GM12873 (cell line): ENCODE measurements around the gene LHFPL6.
A peak's percentile ranks its signal among the peaks of the same experiment; 100 is the strongest.

Source experiments
- TF ChIP-seq, protein P1 (sequence below): IDR thresholded peaks from 2 replicates; pipeline ENCODE4 v1.5.1; 2012; ENCODE audit warnings: low read depth, mild to moderate bottlenecking, moderate library complexity, low read length, control low read depth; ENCODE audit not compliant: insufficient read depth; ENCODE audit errors: missing control alignments

Gene LHFPL6

DNA sequence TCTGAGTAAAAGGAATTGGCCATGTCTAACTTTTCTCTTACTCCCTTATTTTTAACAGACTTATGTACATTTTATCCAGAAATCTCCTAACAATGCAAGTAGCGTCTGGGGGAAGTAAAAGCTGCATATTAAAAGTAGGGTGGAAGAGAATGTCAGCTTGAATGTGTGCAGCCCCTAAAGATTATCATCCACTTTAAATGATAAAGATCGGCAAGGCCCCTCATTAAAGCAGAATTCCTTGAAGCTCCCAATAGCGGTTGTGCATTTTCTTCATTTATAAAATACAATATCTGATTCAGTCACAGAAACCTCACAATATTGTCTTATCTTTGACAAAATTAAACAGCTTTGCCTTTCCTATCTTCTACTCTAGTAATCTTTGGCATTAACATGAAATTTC is 184.6 kb downstream of the LHFPL6 start:
- TF ChIP-seq, protein P1, sequence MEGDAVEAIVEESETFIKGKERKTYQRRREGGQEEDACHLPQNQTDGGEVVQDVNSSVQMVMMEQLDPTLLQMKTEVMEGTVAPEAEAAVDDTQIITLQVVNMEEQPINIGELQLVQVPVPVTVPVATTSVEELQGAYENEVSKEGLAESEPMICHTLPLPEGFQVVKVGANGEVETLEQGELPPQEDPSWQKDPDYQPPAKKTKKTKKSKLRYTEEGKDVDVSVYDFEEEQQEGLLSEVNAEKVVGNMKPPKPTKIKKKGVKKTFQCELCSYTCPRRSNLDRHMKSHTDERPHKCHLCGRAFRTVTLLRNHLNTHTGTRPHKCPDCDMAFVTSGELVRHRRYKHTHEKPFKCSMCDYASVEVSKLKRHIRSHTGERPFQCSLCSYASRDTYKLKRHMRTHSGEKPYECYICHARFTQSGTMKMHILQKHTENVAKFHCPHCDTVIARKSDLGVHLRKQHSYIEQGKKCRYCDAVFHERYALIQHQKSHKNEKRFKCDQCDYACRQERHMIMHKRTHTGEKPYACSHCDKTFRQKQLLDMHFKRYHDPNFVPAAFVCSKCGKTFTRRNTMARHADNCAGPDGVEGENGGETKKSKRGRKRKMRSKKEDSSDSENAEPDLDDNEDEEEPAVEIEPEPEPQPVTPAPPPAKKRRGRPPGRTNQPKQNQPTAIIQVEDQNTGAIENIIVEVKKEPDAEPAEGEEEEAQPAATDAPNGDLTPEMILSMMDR: no peak

DNA sequence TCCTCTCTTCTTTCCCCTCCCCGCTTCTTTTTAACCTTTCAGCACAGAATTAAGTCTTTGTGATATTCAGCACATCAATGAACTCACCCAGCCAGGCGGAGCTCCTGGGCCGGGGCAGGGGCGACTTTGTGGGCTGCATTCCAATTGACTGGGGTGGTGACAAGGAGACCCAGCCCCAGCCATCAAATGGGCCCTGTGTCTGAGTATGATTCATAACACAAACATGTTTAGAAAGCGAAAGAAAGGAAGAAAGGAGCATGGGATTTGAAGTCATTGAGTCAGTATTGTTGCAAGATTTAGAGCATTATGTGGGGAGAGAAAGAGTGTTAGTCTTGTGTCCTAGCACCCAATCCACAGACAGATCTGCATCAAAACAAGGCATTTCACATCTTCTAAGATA is 185.3 kb downstream of the LHFPL6 start:
- TF ChIP-seq, protein P1: no peak

DNA sequence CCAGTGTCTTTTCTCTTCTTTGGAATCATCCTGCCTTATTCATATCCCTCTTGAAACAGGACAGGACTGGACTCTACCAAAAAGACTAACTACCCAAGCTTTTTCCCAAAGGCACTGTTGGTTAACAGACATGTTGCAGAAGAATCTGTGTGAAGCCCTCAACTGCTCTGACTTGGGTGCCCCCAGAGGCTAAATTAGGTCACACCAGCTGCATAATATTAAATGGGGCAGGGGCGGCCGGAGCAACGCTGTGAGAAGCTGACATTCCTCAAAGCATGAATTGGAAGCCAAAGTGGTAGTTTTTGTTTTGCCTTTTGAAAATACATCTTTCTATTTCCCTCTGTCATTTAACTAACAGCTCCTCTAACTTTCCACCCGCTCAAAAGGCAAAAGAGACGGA is 185.9 kb downstream of the LHFPL6 start:
- TF ChIP-seq, protein P1: peak; percentile 15

DNA sequence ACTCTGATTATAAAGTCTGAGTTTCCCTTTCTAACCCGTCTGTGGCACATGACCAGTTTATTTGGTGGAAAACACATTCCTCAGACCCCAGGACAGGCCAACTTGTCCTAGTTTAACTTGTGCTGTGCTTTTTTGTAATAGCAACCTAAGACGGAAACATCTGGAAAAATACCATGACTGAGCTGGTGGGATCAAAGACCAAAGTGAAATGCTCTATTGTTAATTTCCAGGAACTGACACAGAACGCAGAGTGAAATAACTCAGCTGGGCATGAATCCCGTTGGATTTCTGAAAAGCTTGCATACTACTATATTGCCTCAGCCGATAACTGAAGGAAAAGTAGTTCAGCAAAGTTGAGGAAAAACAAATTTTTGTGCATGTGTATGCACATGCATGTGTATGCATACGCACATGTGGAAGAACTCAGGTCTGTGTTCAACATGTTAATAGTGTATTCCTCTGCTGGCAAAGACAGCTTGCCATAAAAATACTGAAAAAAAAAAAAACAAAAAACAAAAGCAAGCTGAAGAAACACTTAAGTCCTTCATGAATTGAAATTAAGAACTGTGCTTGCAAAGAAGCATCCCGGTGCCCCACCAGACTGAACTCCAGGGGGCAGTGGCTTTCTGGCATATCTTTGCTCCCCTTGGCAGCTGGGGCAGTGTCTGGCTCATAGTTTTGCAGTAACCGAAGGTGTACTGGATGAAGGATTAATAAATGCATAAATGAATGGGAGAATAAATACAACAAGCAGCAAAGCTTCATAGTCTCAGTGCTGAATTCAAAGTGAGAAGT is 187.8 kb downstream of the LHFPL6 start:
- TF ChIP-seq, protein P1: peak; percentile 38

DNA sequence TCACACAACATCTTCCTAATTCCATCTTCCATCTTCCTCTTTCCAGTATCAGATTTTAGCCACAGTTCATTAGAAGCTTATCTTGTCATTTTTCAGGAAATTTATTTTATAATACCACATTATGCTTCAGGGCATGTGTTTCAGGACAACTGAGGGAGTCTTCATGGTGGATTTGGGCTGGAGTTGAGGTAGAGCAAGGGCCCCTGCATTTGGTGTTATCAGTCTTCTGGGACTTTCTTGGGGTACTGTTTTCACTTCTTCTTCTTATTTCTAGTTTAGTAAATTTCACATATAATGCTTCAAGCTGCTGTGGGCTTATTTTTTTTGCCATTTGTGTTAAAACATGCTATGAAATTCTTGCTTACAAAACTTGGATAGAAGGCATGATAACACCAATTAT is 188.7 kb downstream of the LHFPL6 start:
- TF ChIP-seq, protein P1: no peak

DNA sequence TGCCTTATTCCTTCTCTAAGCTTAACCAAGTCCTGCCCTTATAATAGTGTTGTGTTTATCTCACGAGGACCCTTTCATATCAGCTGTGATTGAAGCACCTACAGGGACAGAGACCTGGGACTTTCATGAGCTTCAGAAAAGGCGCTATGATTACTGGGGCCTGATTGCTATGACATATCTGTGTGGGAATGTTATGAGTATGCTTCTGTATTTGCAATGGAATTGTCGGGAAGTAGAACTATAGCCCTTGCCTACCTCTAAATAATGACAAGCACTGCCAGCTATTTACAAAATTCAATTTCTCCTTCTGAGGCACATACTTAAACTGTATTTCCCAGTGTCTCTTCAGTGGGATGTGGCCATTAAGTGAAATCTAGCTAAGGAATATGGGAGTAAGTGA is 191.5 kb downstream of the LHFPL6 start:
- TF ChIP-seq, protein P1: no peak

DNA sequence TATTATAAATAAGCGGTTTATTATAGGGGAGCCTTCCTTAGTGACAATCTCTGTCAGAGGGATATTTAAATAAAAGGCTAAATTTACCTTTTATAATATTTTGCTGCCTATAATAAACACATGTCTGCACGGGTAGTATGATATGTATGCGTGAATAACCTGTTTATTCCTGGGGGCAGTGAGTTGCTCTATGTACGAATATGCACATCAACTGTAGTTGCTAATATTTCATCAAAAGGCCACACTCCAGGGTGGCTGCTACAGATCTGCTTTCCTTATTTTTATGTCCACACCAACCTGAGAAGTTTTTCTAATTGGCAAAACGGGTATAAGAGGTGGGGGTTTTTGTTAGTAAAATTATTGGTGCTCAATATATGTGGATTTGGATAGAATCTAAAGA is 192.0 kb downstream of the LHFPL6 start:
- TF ChIP-seq, protein P1: no peak
